GM20431 (cell line): ENCODE data around the gene CLDN16.

Experiments used
- in situ Hi-C: fragments of 300-500 bp; cut with MseI, MboI; formaldehyde crosslinking; loops from one replicate; pipeline ENCODE4 v1.15.0; 2020; ENCODE audit warnings: low sequenced_read_pairs; ENCODE audit not compliant: unreplicated experiment

Gene CLDN16, protein sequence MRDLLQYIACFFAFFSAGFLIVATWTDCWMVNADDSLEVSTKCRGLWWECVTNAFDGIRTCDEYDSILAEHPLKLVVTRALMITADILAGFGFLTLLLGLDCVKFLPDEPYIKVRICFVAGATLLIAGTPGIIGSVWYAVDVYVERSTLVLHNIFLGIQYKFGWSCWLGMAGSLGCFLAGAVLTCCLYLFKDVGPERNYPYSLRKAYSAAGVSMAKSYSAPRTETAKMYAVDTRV

DNA sequence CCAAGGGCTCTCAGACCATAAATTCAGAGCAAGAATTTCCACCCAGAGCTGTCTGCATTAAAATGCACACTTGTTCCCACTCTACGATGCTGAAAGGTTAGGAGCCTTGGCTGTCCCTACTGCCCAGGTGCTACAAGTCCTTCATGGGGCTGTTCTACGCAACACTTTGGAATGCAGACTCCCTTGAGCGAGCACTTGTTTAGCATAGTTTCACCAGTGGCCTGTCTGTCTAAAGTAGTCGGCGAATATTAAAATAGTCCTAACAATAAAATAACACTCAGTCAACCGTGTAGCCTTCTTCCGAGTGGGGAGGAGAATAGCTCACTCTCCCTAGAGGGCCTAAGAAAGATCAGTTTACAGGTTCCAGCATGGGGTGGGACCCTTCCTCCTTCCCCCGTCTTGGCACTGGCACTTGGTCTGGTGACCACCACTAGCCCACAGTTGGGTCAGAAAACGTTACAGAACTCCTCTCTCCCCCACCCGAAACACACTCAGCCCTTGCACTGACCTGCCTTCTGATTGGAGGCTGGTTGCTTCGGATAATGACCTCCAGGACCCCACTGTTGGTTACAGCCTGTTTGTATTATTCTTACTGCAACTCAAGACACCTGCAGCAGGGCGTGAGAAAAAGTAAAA, at the start of gene CLDN16:
Gene CLDN16, plus strand, starts transcription at position 586 of the 636 bp plus-strand sequence. CDS start 167 bp downstream, outside the sequence.
- in situ Hi-C loops = no loop called here

DNA sequence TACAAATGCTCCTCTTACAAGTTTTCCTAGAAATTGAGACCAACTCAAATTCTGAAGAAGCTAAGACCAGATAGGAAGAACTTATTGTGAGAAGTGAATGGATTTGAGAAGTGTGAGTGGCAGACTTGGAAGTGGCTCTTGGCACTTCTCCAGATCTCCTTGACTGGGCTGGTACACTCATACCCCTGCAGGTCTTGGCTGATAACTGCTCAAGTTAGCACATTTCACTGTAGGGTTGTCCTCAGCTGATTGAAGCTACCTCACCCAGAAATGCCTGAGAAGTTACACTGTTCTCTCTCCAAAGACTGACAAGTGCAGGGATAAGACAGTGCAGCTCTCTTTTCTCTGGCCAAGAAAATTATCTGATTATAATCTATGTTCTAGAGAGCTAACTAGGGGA, 49.2 kb upstream of the CLDN16 start:
- in situ Hi-C loops = no loop called here

DNA sequence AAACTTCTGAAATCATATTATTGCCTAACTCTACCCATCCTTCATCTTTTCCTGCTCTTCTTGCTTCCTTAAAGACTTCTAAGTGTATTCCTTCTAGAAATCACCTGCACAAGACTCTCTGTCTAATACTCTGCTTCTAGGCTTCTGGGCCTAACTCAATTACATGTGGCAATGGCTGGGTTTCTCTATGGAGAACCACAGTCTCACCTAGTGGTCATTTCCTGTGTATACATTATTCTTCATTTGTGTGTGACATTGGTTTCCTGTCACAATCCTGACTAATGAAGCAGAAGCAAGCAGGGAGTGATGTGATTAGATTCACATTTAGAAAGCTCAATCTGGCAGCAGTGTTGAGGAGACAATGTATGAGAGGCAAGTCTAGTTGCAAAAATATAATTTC, 48.8 kb upstream of the CLDN16 start:
- in situ Hi-C loops = no loop called here

DNA sequence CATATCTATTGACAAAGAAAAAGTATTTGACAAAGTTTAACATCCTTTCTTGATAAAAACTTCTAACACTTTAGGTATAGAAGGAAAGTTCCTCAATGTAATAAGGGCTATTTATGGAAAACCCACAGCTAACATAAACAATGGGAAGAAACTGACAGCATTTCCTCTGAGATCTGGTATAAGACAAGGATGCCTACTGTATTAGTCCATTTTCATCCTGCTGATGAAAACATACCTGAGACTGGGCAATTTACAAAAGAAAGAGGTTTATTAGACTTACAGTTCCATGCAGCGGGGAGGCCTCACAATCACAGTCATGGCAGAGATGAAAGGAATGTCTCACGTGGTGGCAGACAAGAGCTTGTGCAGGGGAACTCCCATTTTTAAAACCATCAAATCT, 47.9 kb upstream of the CLDN16 start:
- in situ Hi-C loops = no loop called here

DNA sequence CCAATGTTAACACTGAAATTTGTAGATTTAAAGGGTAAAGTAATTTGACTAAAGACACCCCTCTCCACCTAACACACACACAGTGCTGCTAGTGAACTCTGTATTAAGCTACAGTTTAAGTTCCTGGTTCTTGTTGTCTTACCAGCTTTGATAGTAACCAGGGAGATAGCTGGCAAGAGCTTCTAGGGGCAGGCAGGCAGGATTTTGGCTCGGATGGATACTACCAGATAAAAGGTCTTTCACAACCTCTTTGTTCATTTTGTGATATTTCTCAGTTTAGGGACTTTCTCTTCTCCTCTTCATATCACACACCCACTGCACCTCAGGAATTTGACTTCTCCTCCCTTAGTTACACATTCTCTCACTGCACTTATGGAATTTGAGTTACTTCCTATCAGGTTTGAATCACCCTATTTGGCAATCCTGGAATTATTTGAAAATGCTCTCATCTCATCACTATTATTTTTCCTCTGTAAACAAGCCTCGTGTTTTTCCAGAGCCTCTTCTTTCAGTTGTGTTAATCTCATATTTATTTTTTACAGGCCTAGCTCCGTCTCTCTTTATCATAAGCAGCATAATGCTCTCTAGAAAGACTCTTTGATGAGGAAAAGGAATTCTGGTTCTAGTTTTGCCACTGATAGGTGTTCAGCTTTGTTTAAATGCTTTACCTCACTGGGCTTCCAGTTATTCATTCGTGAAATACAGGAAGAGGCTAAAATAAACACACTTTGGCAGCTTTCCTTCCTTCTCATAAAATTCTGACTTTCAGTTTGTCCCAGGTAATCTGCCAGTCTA, 42.7 kb upstream of the CLDN16 start:
- in situ Hi-C loops = no loop called here

DNA sequence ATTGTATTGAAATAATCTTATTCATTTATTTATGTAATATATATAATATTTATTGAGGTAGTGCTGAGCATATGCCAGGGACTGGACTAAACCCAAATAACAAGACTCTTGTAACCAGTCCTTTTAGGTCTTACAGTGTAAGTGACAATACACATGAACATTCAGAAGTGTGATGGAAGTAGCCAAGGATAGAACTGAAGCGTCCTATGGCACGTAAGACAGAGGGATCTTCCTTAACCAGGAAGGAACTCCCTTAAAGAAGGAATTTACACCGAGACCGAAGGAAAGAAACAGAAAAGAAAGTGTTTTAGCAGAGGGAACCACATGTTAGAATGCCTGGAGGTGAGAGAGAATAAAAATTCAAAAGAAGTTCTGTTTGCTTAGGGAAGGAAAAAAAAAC, 42.1 kb upstream of the CLDN16 start:
- in situ Hi-C loops = no loop called here

DNA sequence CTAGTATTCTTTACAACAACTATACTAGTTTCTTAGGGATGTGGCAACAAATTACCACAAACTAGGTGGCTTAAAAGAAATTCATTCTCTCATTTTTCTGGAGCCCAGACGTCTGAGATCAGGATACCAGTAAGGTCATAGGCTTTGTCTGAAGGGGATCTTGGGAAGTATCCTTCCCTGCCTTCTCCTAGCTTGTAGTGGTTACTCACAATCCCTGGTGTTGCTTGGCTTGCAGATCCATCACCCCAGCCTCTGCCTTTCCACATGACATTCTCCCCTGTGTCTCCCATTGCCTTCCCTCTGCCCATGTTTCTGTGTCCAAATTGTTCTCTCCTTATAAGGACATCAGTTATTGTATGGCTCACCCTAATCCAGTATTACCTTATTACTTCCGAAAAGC, 41.4 kb upstream of the CLDN16 start:
- in situ Hi-C loops = no loop called here

DNA sequence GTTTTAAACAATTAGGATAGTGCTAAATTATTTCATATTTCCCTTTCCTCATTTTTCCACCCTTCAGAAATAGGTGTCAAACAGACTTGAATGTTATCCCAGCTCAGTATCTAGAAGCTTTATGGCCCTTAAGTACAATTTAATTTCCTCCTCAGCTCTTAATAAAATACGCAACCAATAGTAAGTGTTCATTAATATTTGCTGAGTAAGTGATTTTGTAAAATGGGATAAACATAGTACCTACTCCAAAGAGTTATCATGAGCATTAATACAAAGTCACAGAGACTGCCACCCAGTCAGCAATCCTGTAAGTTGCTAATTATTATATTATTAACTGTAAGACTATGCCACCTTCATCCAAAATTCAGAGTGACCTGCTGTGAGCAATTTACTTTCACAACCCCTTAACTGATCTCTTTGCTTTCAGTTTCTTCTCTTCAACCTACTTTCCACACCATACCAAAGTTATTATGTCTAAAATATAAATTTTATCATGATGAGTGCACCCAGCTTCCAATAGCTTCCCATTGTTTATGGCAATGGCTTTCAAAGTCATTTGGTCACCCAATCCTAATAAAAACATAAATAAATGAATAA, 35.0 kb upstream of the CLDN16 start:
- in situ Hi-C loops = no loop called here

DNA sequence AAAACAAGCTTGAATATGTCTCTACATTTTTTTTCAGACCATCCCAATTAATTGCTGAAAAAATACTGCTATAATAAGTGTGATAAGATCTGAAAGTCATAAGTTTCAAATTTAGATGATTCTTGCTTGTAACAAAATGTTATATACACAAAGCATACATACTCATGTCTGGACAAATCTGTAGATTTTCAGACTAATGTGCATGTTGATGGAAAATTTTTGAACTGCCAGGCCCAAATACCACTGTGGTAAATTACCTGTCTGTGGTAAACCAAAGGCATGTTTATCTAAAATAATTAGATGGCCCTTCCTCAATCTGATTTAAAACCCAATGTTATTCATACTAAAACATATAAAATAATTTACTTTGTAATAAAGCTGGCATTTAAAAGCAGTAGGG, 31.7 kb upstream of the CLDN16 start:
- in situ Hi-C loops = no loop called here

DNA sequence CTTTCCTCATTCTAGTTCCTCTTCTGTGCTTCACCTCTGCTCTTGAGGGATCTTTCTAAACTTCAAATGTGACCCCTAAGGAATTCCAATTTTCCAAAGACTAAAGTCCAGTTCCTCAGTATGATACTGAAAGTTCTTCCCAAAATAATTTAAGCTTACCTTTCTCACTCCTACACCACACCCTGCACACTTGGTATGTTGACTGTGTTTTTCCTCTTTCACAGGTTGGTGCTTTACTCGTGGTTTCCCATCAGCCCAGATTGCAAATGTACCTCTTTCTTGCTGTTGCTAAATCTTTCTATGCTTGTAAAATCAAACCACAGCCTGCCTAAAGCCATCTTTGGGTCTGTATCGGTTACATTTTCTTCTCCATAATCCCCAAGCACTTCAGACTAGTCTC, 30.5 kb upstream of the CLDN16 start:
- in situ Hi-C loops = no loop called here

DNA sequence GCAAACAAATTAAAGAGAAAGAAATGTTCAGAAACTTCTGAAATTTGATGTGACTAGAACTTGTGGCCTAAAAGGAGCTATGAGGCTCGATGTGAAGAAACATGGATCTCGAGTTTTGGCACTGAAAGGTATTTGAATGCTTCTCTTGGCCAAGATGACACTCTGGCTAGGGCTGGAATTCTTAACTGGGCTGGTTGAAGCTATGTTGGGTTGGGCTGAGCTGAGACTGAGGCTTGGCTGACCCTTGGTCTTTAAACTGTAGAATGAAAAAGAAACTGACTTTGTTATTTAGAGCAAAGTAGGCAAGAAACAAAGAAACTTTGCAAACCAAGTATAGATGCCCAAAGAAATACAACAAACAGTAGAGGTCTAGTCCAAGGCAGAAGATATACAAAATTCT, 28.1 kb upstream of the CLDN16 start:
- in situ Hi-C loops = no loop called here

DNA sequence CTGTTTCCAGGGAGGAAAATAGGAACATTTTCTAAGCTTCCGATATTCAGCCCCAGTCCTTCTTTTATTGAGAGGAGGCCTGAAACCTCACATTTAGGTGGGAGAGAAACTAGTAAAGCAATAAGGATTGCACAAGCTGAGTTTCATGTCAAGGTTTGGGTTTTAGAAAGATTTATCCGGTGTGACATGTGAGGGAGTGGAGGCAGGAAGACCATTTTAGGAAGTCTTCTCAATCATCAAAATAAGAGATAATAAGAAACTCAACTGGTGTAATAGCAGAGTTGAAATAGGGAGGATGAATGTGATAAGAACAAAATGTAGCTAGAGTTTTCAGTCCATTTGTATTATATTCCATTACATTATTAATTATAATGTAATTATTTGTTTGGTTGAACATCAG, 27.7 kb upstream of the CLDN16 start:
- in situ Hi-C loops = no loop called here

DNA sequence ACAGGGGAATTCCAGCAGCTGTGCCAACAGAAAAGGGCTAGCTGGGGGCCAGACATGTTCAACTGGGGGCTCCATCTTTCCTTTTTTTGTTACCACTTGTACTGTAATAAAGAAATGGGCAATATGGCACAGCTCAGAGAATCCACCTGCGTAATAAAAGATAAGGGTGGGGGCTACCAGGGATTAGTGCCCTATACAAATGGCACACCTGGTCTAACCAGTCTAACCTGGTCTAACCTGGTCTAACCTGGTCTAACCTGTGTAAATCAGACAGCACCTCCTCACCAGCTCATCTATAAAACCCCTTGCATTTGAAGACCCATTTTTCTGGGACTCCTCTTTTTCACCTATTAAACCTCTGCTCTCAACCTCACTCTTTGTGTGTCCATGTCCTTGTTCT, 26.2 kb upstream of the CLDN16 start:
- in situ Hi-C loops = no loop called here

DNA sequence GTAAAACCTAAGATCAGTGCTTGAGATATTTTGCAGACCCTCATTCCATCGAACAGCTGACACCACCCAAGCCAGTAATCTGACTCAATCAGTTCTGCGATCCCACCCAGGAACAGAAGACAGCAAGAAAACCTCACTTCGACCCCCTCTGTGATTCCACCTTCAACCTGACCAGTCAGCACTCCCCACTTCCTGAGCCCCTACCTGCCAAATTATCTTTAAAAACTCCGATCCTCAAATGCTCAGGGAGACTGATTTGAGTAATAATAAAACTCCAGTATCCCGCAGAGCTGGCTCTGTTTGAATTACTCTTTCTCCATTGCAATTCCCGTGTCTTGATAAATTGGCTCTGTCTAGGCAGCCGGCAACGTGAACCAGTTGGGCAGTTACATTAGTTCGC, 25.7 kb upstream of the CLDN16 start:
- in situ Hi-C loops = no loop called here

DNA sequence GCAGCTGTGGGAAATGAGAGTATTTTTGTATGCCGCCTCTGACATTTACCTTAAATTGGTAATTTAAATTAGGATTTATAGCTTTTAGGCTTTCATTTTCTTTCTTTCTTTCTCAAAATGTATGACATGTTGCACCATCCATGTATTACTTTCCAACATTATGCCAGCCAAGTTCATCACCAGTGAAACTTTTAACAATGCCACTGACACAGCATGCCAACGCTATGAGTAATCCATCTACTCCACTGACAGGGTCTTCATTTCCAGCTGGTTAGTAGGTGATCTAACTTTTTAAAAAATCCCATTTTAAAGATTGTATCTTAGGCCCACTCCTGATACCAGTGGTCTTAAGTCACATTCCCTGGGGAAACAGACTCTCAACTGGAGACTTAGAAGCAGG, 21.8 kb upstream of the CLDN16 start:
- in situ Hi-C loops = no loop called here

DNA sequence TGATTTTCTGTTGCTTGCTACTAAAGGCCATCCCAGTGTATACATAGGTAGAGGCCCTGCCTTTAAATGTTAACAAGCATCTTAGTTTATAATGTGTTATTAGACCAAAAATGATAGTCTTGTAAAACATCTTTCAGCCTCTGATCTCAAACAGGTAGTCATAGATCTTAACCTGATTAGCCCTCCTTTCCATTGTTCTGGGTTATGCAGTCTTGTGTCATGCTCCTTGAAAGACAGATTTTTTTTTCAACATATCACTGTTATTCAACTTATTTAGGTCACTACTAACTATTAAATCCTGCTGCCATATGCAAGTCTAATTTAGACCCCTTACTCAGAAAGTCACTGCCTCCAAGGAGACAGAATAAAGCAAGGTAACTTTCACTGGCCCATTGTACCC, 19.1 kb upstream of the CLDN16 start:
- in situ Hi-C loops = no loop called here

DNA sequence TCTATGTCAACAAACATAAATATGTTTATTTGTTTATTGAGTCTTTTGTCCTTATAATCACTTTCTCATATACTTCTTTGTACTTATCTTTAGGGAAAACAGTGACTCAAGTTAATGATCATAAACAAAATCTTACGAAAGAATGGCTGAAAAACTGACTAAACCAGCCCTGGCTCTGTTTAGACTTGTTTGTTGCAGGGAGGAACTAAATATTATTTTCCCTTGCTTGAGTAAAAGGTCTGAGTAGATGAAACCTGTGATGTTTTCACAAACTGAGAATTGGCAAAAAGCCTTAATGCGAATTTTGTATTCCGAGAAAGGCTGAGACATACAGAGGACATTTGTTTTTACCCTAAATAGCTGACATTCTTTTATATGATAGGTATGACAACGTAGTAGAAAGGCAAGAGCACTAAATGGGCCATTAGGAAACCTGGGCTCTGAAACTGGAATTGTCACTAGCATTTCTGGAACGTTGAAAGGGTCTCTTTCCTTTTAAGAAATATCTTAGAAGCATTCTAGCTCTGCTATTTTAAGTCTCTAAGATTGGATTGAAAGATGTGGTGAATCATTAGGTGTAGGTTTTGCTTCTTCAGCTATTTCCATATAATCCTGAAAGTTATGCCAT, 18.2 kb upstream of the CLDN16 start:
- in situ Hi-C loops = no loop called here

DNA sequence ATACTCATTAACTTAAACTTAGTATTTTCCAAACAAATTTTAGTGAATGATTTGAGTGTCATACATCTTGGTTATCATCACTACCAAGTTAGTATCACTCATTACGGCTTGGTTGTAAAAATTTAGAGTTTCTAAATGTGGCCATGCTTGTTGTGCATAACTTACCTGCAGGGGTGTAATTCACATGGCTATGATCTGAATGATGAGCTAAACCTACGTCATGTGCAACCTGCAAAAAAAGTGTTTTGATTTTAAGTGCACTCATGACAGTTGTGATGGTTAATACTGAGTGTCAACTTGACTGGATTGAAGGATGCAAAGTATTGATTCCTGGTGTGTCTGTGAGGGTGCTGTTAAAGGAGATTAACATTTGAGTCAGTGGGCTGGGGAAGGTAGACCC, 17.6 kb upstream of the CLDN16 start:
- in situ Hi-C loops = no loop called here

DNA sequence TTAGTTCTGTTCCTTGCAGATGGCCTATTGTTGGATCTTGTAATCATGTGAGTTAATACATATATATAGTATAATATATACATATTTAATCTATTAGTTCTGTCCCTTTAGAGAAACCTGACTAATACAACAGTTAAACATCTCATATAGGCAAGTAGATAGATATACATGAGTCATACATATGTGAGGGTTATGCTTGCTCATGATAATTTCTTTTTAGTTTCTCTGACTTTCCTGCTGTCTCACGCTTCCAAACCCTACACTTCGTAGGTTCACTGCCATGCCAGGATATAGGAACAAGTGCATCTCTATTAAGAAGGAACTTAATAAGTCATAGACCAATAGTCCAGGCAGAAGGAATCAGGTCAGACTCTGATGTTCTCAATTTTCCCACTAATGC, 16.8 kb upstream of the CLDN16 start:
- in situ Hi-C loops = no loop called here

DNA sequence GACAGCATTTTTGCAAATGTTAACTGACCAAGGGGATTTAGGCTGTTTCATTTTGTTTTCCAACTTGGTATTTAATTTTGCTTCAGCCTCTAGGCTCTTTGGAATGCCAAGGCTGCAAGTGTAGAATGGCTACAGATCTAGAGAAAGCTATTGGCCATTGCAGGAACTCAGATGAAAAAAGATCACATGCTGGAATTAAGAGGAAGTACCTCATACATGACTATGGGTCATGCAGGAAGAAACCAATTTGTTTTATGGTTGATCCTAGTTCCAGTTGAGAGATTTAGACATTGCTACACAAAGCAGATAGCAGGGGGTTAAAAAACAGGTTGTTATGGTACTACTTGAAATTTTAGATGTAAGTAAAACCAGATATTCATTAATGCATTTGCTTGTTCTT, 12.7 kb upstream of the CLDN16 start:
- in situ Hi-C loops = no loop called here

DNA sequence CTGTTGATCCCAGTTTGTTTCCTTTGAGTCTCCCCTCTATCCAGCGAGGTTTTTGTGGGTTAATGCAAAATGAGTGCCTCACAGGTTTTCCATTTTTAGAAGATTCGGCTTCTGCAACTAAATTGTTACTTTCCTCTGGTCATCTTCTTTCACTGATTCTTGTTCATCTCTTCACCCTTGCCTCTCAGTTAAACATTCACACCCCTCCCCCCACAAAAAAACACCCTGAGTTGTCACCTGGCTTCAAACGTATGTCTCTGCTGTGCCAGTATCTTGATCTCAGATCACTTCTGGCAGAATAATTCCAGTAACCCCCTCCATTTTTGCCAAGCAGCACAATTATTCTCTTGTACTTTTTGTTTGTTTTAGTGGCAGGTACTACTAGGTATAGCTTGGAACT, 12.3 kb upstream of the CLDN16 start:
- in situ Hi-C loops = no loop called here
